Motor neuron (in vitro differentiated cells): Measurements from ENCODE around the gene TNXB. TPM values are rescaled to one million over a fixed set of nuclear protein-coding genes. Genes with fewer than 3 reads are reported as not detected.
A peak's percentile ranks its signal among the peaks of the same experiment; 100 is the strongest.

Experiments used
- ATAC-seq, 8 experiments: fragments of 200-7000 bp; cut with Tn5 transposase; replicated peaks in 6 of 8; 2 replicates each; pipeline ENCODE4 v1.8.0; 2021; ENCODE audit warnings: mild to moderate bottlenecking in 8 of 8, moderate library complexity in 8 of 8
- H3K27ac ChIP-seq, 2 donors: fragments of 250-450 bp; sonication (Bioruptor Pico); 2 replicates each; pipeline ENCODE4 v1.9.0; 2021; ENCODE audit warnings: antibody characterized with exemption in 2 of 2, mild to moderate bottlenecking in 2 of 2, moderate library complexity in 1 of 2
- H3K4me1 ChIP-seq, 2 donors: fragments of 250-450 bp; sonication (Bioruptor Pico); replicated peaks in 1 of 2; 2 replicates each; pipeline ENCODE4 v1.6.1; 2021; ENCODE audit warnings: antibody characterized with exemption in 2 of 2, mild to moderate bottlenecking in 2 of 2, moderate library complexity in 1 of 2
- H3K4me3 ChIP-seq, 5 donors: fragments of 250-450 bp; sonication (Bioruptor Pico); 2 replicates each; pipeline ENCODE4 v1.9.0; 2021; ENCODE audit warnings: antibody characterized with exemption in 5 of 5, mild to moderate bottlenecking in 5 of 5, moderate library complexity in 4 of 5
- WGBS, 10 experiments: fragments of 450-650 bp; shearing (Covaris generic); methylation state at CpG; one replicate each; pipeline ENCODE4 v1.0.0; 2022; 5-methylcytosine and 5-hydroxymethylcytosine counted together
- in situ Hi-C, 9 experiments: fragments of 400-800 bp; cut with MboI; loops; one replicate each; pipeline ENCODE4 v1.15.0; 2021; ENCODE audit warnings: low sequenced_read_pairs in 9 of 9, low pct_unique_long_range_greater_than_20kb in 2 of 9; ENCODE audit not compliant: unreplicated experiment in 9 of 9
- total RNA-seq, 8 experiments: library from RNA; unstranded; fragments of 300-600 nt; gene quantifications; 2 replicates each; pipeline versions ENCODE4 v1.2.3 to v1.2.4, GENCODE V29; 2022

The TNXB gene
- total RNA-seq, 8 experiments from 2014 or later = 0.81 to 84.8 (median 3.1) TPM

- H3K27ac ChIP-seq = no peak overlapping the region
- no peak for ATAC-seq
- no peak overlapping the region for H3K4me3 ChIP-seq
- 83 to 86% methylated on average over 1 of the region's 2 CpGs; no CpG with 5 or more reads in 8 of the 10 experiments for WGBS, 10 experiments
- no peaks in the 10 kb centered on the region for H3K4me1 ChIP-seq
- in situ Hi-C loops = no loop called here
Observed at GRCh38 chr6:32084780-32085179, 24.4 kb downstream of the TNXB start.

GRCh38 chr6:32083812-32084768 lies 25.0 kb downstream of the TNXB start:
- Histone ChIP-seq H3K4me3 (no peak overlapping the region), H3K27ac (no peak overlapping the region), H3K4me1 (no peaks in the 10 kb centered on the region)
- no peak for ATAC-seq
- WGBS, 10 experiments = 43 to 100% (median 90%) methylated on average over 1 to 8 of the region's 22 CpGs; no CpG with 5 or more reads in 5 of the 10 experiments
- in situ Hi-C loops = no loop called here

DNA sequence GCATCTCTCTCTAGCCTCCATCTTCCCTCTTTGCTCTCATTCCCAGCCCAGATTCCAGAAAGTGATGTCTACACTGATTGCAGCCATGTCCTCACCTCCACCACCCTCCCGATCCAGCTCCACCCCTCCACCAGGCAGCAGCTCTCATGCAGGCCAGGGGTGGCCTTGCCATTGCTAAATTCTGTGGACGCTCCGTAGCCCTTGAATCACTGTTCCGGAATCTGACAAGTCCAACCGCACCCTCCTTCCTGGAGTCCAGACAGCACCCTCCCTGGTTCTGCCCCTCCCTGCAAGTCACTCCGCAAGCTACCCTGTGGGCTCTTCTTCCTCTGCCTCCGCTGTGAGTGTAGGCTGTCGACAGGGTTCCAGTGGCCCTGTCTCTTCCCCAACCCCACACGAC lies 26.2 kb downstream of the TNXB start:
- in situ Hi-C loops = no loop called here
- 69 to 100% (median 80%) methylated on average over 1 to 5 of the region's 9 CpGs; no CpG with 5 or more reads in 6 of the 10 experiments for WGBS, 10 experiments
- no peak overlapping the region for H3K4me3 ChIP-seq
- H3K27ac ChIP-seq = no peak overlapping the region
- H3K4me1 ChIP-seq = no peaks in the 10 kb centered on the region
- peak in 3 of 8 experiments; percentile 73 to 89 (median 82) for ATAC-seq

DNA sequence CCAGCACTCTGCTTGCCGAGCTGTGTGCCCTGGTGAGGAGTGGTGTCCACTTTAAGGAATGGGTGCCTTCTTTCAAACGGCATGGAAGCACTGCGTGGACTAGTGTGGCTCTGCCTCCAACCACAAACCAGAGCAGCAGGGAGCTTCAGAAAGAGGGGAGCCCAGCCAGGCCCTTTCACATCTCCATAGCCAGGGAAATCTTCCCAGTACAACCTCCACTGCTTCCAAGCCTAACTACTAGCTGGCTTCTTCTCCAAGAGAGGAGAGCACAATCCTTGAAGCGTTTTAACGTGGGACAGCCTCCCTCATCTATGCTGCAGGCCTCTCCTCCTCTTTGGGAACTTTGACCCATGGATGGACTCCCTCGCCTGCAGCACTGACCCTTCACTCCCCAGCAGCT lies 26.7 kb downstream of the TNXB start:
- no peak overlapping the region for H3K4me3 ChIP-seq
- no peak overlapping the region for H3K27ac ChIP-seq
- in situ Hi-C loops = no loop called here
- ATAC-seq = no peak
- H3K4me1 ChIP-seq = no peaks in the 10 kb centered on the region
- WGBS, 10 experiments = 0 to 100% (median 20%) methylated on average over 1 to 6 of the region's 6 CpGs; no CpG with 5 or more reads in 3 of the 10 experiments

DNA sequence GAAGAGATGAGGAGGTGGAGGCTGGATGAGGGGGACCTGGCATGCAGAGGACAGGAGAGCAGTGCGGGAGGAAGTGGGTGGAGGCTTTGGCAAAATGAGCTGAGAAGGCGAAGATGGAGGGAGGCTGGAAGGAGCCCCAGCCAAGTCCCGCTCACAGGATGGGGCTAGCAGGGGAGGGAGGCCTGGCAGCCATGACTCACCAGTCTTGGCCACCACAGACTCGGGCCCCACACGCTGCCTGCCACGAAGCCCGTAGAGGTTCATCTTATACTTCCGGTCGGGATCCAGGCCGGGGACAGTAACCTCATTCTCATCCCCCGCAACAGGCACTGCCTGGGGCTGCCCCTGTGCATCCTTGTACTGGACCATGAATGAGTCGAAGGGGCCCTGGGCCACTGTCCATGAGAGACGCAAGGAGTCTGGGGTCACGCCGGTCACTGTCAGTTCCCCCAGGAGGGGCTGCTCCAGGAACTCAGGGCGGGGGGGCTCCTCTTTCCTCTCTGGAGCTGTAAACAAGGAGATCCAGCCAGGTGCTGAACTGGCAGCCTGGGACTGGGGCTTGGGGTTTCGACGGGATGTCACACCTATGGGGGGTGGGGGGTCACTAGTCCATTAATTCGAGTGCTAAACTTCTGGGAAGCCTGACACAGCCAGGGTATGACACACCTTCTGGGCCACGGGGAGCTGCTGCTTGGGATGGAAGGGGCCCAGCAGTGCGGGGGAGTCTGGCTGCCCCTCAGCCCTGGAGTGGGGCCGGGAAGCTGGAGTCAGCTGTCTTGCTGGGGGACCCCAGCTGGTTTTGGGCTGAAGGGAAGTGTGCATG lies 27.8 kb downstream of the TNXB start:
- ATAC-seq = peak in 7 of 8 experiments; percentile 2 to 31 (median 17)
- WGBS, 10 experiments = 22 to 87% (median 54%) methylated on average over 1 to 5 of the region's 22 CpGs; no CpG with 5 or more reads in 6 of the 10 experiments
- in situ Hi-C loops = no loop called here
- Histone ChIP-seq H3K27ac (no peak overlapping the region), H3K4me1 (no peaks in the 10 kb centered on the region), H3K4me3 (no peak overlapping the region)

- no peaks in the 10 kb centered on the region for H3K4me1 ChIP-seq
- in situ Hi-C loops = no loop called here
- 40 to 100% (median 70%) methylated on average over 1 to 3 of the region's 7 CpGs; no CpG with 5 or more reads in 4 of the 10 experiments for WGBS, 10 experiments
- H3K27ac ChIP-seq = no peak overlapping the region
- ATAC-seq = peak in 1 of 8 experiments; percentile 0
- H3K4me3 ChIP-seq = no peak overlapping the region
Observed at GRCh38 chr6:32079566-32080290, 29.4 kb downstream of the TNXB start.

DNA sequence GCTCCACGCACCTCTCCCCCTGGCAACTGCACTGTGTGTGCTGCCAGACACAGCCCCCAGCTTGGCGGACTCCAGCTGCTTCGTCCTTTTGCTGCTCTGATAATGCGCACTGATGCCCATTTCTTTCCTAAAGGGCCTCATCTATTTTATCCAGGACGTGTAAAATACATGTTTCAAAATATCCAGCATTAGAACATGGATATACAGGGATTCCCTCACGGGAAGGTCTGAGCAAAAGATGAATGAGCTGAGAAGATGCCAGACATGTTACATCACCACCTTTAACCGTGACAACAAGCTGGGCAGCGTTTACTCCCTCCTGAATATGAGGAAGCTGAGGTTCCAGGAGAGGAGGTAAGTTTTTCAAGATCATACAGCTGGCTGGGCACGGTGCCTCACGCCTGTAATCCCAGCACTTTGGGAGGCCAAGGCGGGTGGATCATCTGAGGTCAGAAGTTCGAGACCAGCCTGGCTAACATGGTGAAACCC lies 32.8 kb downstream of the TNXB start:
- in situ Hi-C loops = no loop called here
- WGBS, 10 experiments = 30 to 72% (median 56%) methylated on average over 4 to 9 of the region's 12 CpGs; no CpG with 5 or more reads in 5 of the 10 experiments
- H3K4me3 ChIP-seq = no peak overlapping the region
- ATAC-seq = peak in 4 of 8 experiments; percentile 50 to 82 (median 57)
- H3K27ac ChIP-seq = no peak overlapping the region
- no peaks in the 10 kb centered on the region for H3K4me1 ChIP-seq

DNA sequence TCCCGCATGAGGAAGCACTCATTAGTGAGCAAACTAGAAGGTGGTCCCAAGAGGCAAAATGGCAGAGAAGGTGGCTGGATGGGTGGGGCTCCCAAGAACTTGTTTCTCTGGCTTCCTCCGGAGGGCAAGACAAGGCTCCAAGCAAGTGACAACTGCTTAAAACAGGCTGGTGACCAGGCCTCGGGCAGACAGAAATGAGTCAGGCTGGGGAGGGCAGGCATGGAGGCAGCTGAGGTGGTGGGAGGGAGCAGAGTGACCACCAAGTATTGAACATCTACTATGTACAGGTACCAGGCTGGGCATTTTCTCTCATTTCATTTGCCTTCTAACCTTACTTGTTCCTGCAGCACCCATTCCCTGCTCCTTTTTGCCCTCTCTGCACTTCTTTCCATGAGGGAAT lies 33.4 kb downstream of the TNXB start:
- H3K4me1 ChIP-seq = no peaks in the 10 kb centered on the region
- in situ Hi-C loops = no loop called here
- 50 to 74% (median 66%) methylated on average over 2 to 3 of the region's 3 CpGs; no CpG with 5 or more reads in 6 of the 10 experiments for WGBS, 10 experiments
- H3K27ac ChIP-seq = no peak overlapping the region
- no peak overlapping the region for H3K4me3 ChIP-seq
- no peak for ATAC-seq

GRCh38 chr6:32074996-32075532 lies 34.1 kb downstream of the TNXB start:
- no peak for ATAC-seq
- no peaks in the 10 kb centered on the region for H3K4me1 ChIP-seq
- 82 to 100% (median 90%) methylated on average over 1 to 6 of the region's 8 CpGs; no CpG with 5 or more reads in 3 of the 10 experiments for WGBS, 10 experiments
- H3K4me3 ChIP-seq = no peak overlapping the region
- no peak overlapping the region for H3K27ac ChIP-seq
- in situ Hi-C loops = no loop called here

DNA sequence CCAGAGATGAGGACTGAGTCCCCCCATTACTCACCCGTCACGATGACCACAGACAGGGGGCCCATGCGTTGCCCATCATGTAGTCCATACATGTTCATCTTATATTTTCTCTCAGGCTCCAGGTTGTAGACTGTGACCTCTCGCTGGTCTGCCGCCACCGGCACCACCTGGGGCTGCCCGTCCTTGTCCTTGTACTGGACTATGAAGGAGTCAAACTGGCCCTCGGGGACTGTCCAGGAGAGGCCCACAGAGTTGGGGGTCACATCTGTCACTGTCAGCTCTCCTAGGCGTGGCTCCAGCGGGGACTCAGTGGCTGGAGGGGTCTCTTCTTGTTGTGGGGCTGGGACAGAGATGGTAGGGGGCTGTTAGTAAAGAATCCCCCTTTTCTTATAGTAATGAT lies 35.5 kb downstream of the TNXB start:
- H3K27ac ChIP-seq = no peak overlapping the region
- ATAC-seq = no peak
- in situ Hi-C loops = no loop called here
- 88 to 100% (median 91%) methylated on average over 2 to 5 of the region's 10 CpGs; no CpG with 5 or more reads in 6 of the 10 experiments for WGBS, 10 experiments
- H3K4me1 ChIP-seq = no peaks in the 10 kb centered on the region
- no peak overlapping the region for H3K4me3 ChIP-seq

DNA sequence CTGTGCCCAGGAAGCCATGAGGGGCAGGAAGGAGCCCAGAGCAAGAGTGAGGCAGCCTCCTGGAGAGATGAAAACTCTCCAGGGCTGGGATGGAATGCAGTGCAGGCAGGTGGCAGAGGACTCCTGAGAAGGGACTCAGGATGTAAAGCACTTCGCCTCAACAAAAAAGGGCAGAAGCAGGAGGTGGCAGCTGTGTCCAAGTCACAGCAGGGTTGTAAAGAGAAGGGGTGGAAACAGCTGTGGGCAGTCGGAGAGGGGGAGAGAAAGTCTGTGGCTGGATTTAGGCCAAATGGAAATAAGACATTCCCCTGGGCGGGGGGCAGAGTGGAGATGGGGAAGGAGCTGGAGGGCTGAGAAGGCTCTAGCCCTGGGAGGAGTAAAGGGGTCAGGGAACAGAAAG lies 36.0 kb downstream of the TNXB start:
- in situ Hi-C loops = no loop called here
- Histone ChIP-seq H3K4me3 (no peak overlapping the region), H3K27ac (no peak overlapping the region), H3K4me1 (no peaks in the 10 kb centered on the region)
- 0 to 100% (median 58%) methylated on average over 1 to 3 of the region's 3 CpGs; no CpG with 5 or more reads in 3 of the 10 experiments for WGBS, 10 experiments
- ATAC-seq = no peak

- Histone ChIP-seq H3K4me3 (no peak overlapping the region), H3K27ac (no peak overlapping the region), H3K4me1 (no peaks in the 10 kb centered on the region)
- 60 to 100% (median 80%) methylated on average over 1 to 5 of the region's 16 CpGs; no CpG with 5 or more reads in 3 of the 10 experiments for WGBS, 10 experiments
- ATAC-seq = no peak
- in situ Hi-C loops = no loop called here
Observed at GRCh38 chr6:32070814-32071543, 38.2 kb downstream of the TNXB start.
